Panc1 (cell line): ENCODE data around the gene PRDX3. TPM values are rescaled to one million over a fixed set of nuclear protein-coding genes. Genes with fewer than 3 reads are reported as not detected.

Source experiments
- ATAC-seq: fragments of 200-7000 bp; cut with Tn5 transposase; 2 replicates; pipeline ENCODE4 v1.9.1; 2020; ENCODE audit warnings: mild to moderate bottlenecking, moderate library complexity
- BruUV-seq: library from RNA; stranded (reverse); fragments of 400-500 nt; replicated peaks from 2 replicates; lab custom pipeline; 2021; lab: Mats Ljungman, UMichigan
- CTCF ChIA-PET: fragments of 300-600 bp; sonication (Branson Sonifier 250); formaldehyde crosslinking; loops from one replicate; lab custom pipeline; 2022; ENCODE audit warnings: antibody characterized with exemption; lab: Charles Lee
- POLR2A ChIA-PET: fragments of 300-600 bp; sonication (Branson Sonifier 250); formaldehyde crosslinking; loops from one replicate; lab custom pipeline; 2022; ENCODE audit warnings: antibody characterized with exemption; lab: Charles Lee
- DNase-seq: peaks from one replicate; pipeline ENCODE4 v3.0.0-alpha.2; 2010; ENCODE audit warnings: low read depth, low spot score
- H3K27ac ChIP-seq: 2 replicates; pipeline ENCODE4 v1.5.1; 2011; ENCODE audit warnings: mild to moderate bottlenecking, low read length, inconsistent platforms
- H3K27me3 ChIP-seq: fragments of 200-500 bp; sonication (Bioruptor generic); 2 replicates; pipeline ENCODE4 v1.6.0; 2014; ENCODE audit warnings: low read length, inconsistent platforms; ENCODE audit not compliant: control insufficient read depth, insufficient read depth
- H3K36me3 ChIP-seq: fragments of 200-500 bp; sonication (Bioruptor generic); 2 replicates; pipeline ENCODE4 v1.5.1; 2014; ENCODE audit warnings: inconsistent platforms, mild to moderate bottlenecking, low read length, moderate library complexity; ENCODE audit not compliant: control insufficient read depth, insufficient read depth
- H3K4me1 ChIP-seq: 2 replicates; pipeline ENCODE4 v1.5.1; 2011; ENCODE audit warnings: inconsistent platforms, mild to moderate bottlenecking, low read length, moderate library complexity; ENCODE audit not compliant: control insufficient read depth, insufficient read depth
- H3K4me3 ChIP-seq, 2 experiments: 2 replicates each; pipeline ENCODE4 v1.5.1; 2011 to 2012; ENCODE audit warnings: low read depth in 2 of 2, low read length in 2 of 2, mild to moderate bottlenecking in 2 of 2, inconsistent platforms in 1 of 2, moderate library complexity in 1 of 2
- H3K9me3 ChIP-seq: fragments of 200-500 bp; sonication (Bioruptor generic); 2 replicates; pipeline ENCODE4 v1.5.1; 2014; ENCODE audit warnings: low read depth, mild to moderate bottlenecking, inconsistent platforms, low read length, moderate library complexity; ENCODE audit not compliant: control insufficient read depth, insufficient read depth
- POLR2AphosphoS5 ChIP-seq: IDR thresholded peaks from 2 replicates; pipeline ENCODE4 v1.6.1; 2012; ENCODE audit warnings: mild to moderate bottlenecking, low read depth, low read length, moderate library complexity
- SIN3A ChIP-seq: IDR thresholded peaks from 2 replicates; pipeline ENCODE4 v1.6.1; 2012; ENCODE audit warnings: low read depth, mild to moderate bottlenecking, low read length, moderate library complexity, borderline replicate concordance; ENCODE audit not compliant: insufficient read depth
- TCF7L2 ChIP-seq: IDR thresholded peaks from 2 replicates; pipeline ENCODE4 v1.6.1; 2011; ENCODE audit warnings: mild to moderate bottlenecking, low read depth, low read length, inconsistent platforms
- in situ Hi-C: cut with HindIII; loops from 2 replicates; pipeline ENCODE4 v1.10.0; 2016; ENCODE audit warnings: low sequenced_read_pairs, low pct_unique_long_range_greater_than_20kb
- intact Hi-C: fragments of 100-400 bp; cut with micrococcal nuclease; formaldehyde crosslinking; loops from one replicate; pipeline ENCODE4 v1.10.0; 2022; ENCODE audit not compliant: unreplicated experiment
- total RNA-seq: library from RNA; stranded (reverse); gene quantifications from one replicate; pipeline ENCODE4 v1.2.1, GENCODE V29; 2021; ENCODE audit not compliant: unreplicated experiment
- TF ChIP-seq, protein P1 (sequence below), 2 experiments: IDR thresholded peaks; 2 replicates each; pipeline ENCODE4 v1.6.1; 2011 to 2012; ENCODE audit warnings: low read depth in 2 of 2, control low read depth in 1 of 2, low read length in 1 of 2, mild to moderate bottlenecking in 1 of 2, moderate library complexity in 1 of 2; ENCODE audit not compliant: insufficient read depth in 1 of 2
- TF ChIP-seq, protein P2 (sequence below): fragments of 450-650 bp; IDR thresholded peaks from 2 replicates; pipeline ENCODE4 v1.5.1; 2017; ENCODE audit warnings: mild to moderate bottlenecking

PRDX3 gene
- total RNA-seq, 1 experiment from 2014 or later = 235 TPM

DNA sequence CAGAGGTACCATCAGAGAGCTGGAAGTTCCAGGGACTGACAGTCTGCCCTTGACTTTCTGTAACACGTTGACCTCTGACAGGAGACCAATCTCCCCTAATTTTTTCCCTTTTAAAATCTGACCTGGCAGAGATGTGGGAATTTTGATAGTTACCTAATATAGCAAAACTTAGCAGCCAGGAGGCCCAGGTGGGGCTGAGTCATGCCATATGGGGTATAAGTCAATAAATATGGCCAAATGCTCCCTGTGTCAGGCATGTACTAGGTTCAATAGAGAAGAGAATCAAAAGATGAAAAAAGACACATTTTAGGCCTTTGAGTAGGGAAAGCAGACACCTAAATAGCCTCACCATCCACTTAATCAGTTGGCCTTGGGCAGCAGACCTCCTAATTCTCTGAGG is 22.6 kb upstream of the PRDX3 start:
- DNase-seq (no peak), ATAC-seq (no peak)
- BruUV-seq = no TSS peak
- in situ Hi-C loops = no loop called here
- no peaks in the 10 kb centered on the region for H3K9me3 ChIP-seq
- CTCF ChIA-PET = no interaction called here
- peaks cover 14% of the 10 kb centered on the region for H3K4me1 ChIP-seq
- no peaks in the 10 kb centered on the region for H3K27me3 ChIP-seq
- intact Hi-C loops = loop anchor here (5.0 kb wide), 1 partner anchor 336 kb away; no protein-coding TSS in a partner anchor
- POLR2A ChIA-PET = interaction anchor here (0.6 kb wide), 1 partner anchor 341 kb away, joined by 5 read pairs; the partner anchor contains the start of gene RGS10
- no peak overlapping the region for H3K27ac ChIP-seq
- H3K4me3 ChIP-seq = no peak overlapping the region
- no peaks in the 10 kb centered on the region for H3K36me3 ChIP-seq
- TF ChIP-seq TCF7L2 = no peak
- TF ChIP-seq SIN3A = no peak
- TF ChIP-seq, protein P1, sequence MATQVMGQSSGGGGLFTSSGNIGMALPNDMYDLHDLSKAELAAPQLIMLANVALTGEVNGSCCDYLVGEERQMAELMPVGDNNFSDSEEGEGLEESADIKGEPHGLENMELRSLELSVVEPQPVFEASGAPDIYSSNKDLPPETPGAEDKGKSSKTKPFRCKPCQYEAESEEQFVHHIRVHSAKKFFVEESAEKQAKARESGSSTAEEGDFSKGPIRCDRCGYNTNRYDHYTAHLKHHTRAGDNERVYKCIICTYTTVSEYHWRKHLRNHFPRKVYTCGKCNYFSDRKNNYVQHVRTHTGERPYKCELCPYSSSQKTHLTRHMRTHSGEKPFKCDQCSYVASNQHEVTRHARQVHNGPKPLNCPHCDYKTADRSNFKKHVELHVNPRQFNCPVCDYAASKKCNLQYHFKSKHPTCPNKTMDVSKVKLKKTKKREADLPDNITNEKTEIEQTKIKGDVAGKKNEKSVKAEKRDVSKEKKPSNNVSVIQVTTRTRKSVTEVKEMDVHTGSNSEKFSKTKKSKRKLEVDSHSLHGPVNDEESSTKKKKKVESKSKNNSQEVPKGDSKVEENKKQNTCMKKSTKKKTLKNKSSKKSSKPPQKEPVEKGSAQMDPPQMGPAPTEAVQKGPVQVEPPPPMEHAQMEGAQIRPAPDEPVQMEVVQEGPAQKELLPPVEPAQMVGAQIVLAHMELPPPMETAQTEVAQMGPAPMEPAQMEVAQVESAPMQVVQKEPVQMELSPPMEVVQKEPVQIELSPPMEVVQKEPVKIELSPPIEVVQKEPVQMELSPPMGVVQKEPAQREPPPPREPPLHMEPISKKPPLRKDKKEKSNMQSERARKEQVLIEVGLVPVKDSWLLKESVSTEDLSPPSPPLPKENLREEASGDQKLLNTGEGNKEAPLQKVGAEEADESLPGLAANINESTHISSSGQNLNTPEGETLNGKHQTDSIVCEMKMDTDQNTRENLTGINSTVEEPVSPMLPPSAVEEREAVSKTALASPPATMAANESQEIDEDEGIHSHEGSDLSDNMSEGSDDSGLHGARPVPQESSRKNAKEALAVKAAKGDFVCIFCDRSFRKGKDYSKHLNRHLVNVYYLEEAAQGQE (IDR thresholded peaks at IDR 0.05; ENCODE audit: insufficient read depth in 1 of 2, low read depth in 2 of 2, low read length in 1 of 2) = no peak
- TF ChIP-seq POLR2AphosphoS5 = no peak
- TF ChIP-seq, protein P2, sequence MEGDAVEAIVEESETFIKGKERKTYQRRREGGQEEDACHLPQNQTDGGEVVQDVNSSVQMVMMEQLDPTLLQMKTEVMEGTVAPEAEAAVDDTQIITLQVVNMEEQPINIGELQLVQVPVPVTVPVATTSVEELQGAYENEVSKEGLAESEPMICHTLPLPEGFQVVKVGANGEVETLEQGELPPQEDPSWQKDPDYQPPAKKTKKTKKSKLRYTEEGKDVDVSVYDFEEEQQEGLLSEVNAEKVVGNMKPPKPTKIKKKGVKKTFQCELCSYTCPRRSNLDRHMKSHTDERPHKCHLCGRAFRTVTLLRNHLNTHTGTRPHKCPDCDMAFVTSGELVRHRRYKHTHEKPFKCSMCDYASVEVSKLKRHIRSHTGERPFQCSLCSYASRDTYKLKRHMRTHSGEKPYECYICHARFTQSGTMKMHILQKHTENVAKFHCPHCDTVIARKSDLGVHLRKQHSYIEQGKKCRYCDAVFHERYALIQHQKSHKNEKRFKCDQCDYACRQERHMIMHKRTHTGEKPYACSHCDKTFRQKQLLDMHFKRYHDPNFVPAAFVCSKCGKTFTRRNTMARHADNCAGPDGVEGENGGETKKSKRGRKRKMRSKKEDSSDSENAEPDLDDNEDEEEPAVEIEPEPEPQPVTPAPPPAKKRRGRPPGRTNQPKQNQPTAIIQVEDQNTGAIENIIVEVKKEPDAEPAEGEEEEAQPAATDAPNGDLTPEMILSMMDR = no peak; the same call in 1 of the 2 replicates

DNA sequence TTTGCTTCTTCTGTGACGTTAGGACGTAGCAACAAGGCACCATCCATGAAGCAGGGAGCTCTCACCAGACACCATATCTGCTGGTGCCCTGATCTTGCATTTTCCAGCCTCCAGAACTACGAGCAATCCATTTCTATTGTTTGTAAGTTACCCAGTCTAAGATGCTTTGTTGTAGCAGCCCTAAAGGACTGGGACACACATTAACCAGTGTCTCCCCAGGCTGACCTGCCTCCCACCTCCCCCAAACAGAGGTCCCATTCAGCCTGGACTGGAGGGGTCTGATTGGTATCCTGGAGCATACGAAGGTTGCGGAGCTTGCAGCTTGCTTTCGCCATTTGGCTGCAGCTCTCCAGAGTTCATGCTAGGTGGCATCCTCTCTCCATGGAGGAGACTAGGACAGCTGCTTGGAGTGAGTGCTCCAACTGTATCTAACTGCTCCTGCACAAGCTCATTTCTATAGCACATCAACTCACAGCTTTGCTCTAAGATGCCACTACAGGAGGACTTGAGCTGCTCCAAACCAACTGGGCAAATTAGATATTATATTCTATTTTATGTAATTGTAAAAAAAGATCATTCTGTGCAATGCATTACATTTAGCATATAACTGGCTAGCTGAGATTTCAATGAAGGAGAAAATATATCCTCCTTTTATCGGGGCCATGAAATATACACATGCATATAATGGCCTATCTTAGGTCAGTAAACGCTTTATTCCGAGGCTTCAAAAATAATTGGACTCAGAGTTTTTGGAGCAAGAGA is 20.8 kb upstream of the PRDX3 start:
- CTCF ChIA-PET = interaction anchor here (0.5 to 3.4 kb wide), 19 partner anchors 9 to 396 kb away, joined by 3 to 34 read pairs (median 4); no protein-coding TSS in a partner anchor
- DNase-seq = peak; percentile 75
- BruUV-seq = no TSS peak
- Histone ChIP-seq H3K9me3 (no peaks in the 10 kb centered on the region), H3K4me1 (peaks cover 7% of the 10 kb centered on the region; the same call in 1 of the 2 replicates), H3K4me3 (no peak overlapping the region), H3K36me3 (no peaks in the 10 kb centered on the region), H3K27ac (no peak overlapping the region), H3K27me3 (no peaks in the 10 kb centered on the region)
- in situ Hi-C loops (no loop called here), intact Hi-C loops (loop anchor here (1.0 to 5.0 kb wide), 3 partner anchors 217 to 288 kb away; no protein-coding TSS in a partner anchor)
- POLR2A ChIA-PET = interaction anchor here (0.6 to 0.8 kb wide), 3 partner anchors 38 to 514 kb away, joined by 3 to 7 read pairs (median 5); no protein-coding TSS in a partner anchor
- peak; percentile 97 for ATAC-seq
- TF ChIP-seq, protein P2 = peak; percentile 98
- TF ChIP-seq POLR2AphosphoS5 (no peak), SIN3A (no peak)
